Spleen (tissue), 13 donors: ENCODE measurements around the gene GABRG3. TPM values are rescaled to one million over a fixed set of nuclear protein-coding genes. Genes with fewer than 3 reads are reported as not detected.
A peak's percentile ranks its signal among the peaks of the same experiment; 100 is the strongest.

Experiments used
- DNase-seq: peaks from one replicate; pipeline ENCODE4 v3.0.0-alpha.2; 2020
- H3K27ac ChIP-seq, 8 donors: fragments of 200-600 bp; sonication (generic) in 7 of 8; 1 replicate in 4 of 8; 2 replicates in 4 of 8; pipeline versions ENCODE4 v1.5.0 to v1.8.0; 2016 to 2021; ENCODE audit warnings: inconsistent platforms in 4 of 8, mild to moderate bottlenecking in 4 of 8, moderate library complexity in 1 of 8
- H3K27me3 ChIP-seq, 7 donors: fragments of 200-600 bp; sonication (generic) in 6 of 7; replicated peaks in 1 of 7; 1 replicate in 4 of 7; 2 replicates in 3 of 7; pipeline versions ENCODE4 v1.5.0 to v1.8.0; 2016 to 2021; ENCODE audit warnings: inconsistent platforms in 3 of 7, mild to moderate bottlenecking in 1 of 7
- H3K36me3 ChIP-seq, 6 donors: fragments of 200-600 bp; sonication (generic) in 5 of 6; 1 replicate in 4 of 6; 2 replicates in 2 of 6; pipeline versions ENCODE4 v1.5.0 to v1.8.0; 2016 to 2021; ENCODE audit warnings: inconsistent platforms in 2 of 6
- H3K4me1 ChIP-seq, 6 donors: fragments of 200-600 bp; sonication (generic) in 5 of 6; 1 replicate in 3 of 6; 2 replicates in 3 of 6; pipeline versions ENCODE4 v1.5.0 to v1.8.0; 2016 to 2021; ENCODE audit warnings: inconsistent platforms in 3 of 6
- H3K4me3 ChIP-seq, 8 donors: fragments of 200-600 bp; sonication (generic) in 7 of 8; 1 replicate in 4 of 8; 2 replicates in 4 of 8; pipeline versions ENCODE4 v1.5.0 to v1.8.0; 2016 to 2021; ENCODE audit warnings: inconsistent platforms in 4 of 8, mild to moderate bottlenecking in 4 of 8, moderate library complexity in 2 of 8
- H3K9me3 ChIP-seq, 8 donors: fragments of 200-600 bp; sonication (generic) in 7 of 8; 1 replicate in 4 of 8; 2 replicates in 4 of 8; pipeline versions ENCODE4 v1.5.0 to v1.8.0; 2016 to 2021; ENCODE audit warnings: inconsistent platforms in 4 of 8
- POLR2A ChIP-seq, 3 donors: fragments of 450-650 bp; IDR thresholded peaks; one replicate each; pipeline ENCODE4 v1.5.1; 2017; ENCODE audit warnings: antibody characterized with exemption in 3 of 3, mild to moderate bottlenecking in 1 of 3
- POLR2AphosphoS5 ChIP-seq, 3 donors: sonication (generic); formaldehyde crosslinking; IDR thresholded peaks; one replicate each; pipeline ENCODE4 v1.5.1; 2017; ENCODE audit warnings: antibody characterized with exemption in 3 of 3
- WGBS, 5 donors: extraction: QIAGEN DNeasy Blood & Tissue Kit in 3 of 5; methylation state at CpG; one replicate each; pipeline versions ENCODE4 v1.1.5 to v1.1.7; 2013 to 2018; 5-methylcytosine and 5-hydroxymethylcytosine counted together
- intact Hi-C: fragments of 100-400 bp; cut with DNase I; formaldehyde crosslinking; loops from one replicate; pipeline ENCODE4 v1.15.0; 2023; ENCODE audit warnings: low total_unique reads
- long read RNA-seq, 2 donors: transcript quantifications; one replicate each; lab custom pipeline, GENCODE V29; 2026
- polyA plus RNA-seq, 3 donors: library from polyadenylated mRNA; stranded (reverse); fragments of 200-250 nt; gene quantifications; one replicate each; pipeline ENCODE4 v1.2.1, GENCODE V29; 2013
- total RNA-seq, 7 donors: library from RNA; depleted of rRNA in 3 of 7; stranded (reverse); fragments of >200 nt in 3 of 7; fragmentation: NEBNext Ultra II Directional in 4 of 7; extraction: Animal tissue kit (Norgen Biotek cat#: 25700) in 4 of 7; gene quantifications; one replicate each; pipeline versions ENCODE4 v1.1.0 to v1.2.1, GENCODE V29; 2016 to 2021
- TF ChIP-seq, protein P1 (sequence below), 11 experiments: fragments of 200-600 bp in 7 of 11; fragments of 450-650 bp in 4 of 11; sonication (generic) in 4 of 11; IDR thresholded peaks in 8 of 11; conservative IDR thresholded peaks in 3 of 11; 1 replicate in 7 of 11; 2 replicates in 4 of 11; pipeline versions ENCODE4 v1.4.0 to v1.8.0; 2016 to 2021; ENCODE audit warnings: antibody characterized with exemption in 11 of 11, inconsistent platforms in 4 of 11, mild to moderate bottlenecking in 1 of 11
- donor health status: healthy with polysubstance abuse.
- donor health status: DM: no; HTN: no; CAD: no; lungs with moderate emphysema.
- donor health status: DM: no; HTN: no; CAD: no.
- donor health status: Bipolar disorder and iron deficiency.
- donor health status: healthy.
- donor health status: DM: no; HTN: no; CAD: no.
- donor health status: DM: yes; HTN: yes; CAD: no.

Gene GABRG3
- total RNA-seq = 10 to 100 TPM in 1 of 7 donors, 1 to 10 TPM in 5, under 1 TPM in 1; 0.56 to 19.6 (median 1.9) TPM
- under 1 TPM; 0.14 to 0.22 (median 0.17) TPM for polyA plus RNA-seq
- long read RNA-seq, donor 1, partial matches to known transcripts = 0 of 1 reads
- long read RNA-seq, donor 1, other reads (novel, unspliced or antisense) = 0 of 1 reads
- long read RNA-seq, donor 2 = 0 reads

DNA sequence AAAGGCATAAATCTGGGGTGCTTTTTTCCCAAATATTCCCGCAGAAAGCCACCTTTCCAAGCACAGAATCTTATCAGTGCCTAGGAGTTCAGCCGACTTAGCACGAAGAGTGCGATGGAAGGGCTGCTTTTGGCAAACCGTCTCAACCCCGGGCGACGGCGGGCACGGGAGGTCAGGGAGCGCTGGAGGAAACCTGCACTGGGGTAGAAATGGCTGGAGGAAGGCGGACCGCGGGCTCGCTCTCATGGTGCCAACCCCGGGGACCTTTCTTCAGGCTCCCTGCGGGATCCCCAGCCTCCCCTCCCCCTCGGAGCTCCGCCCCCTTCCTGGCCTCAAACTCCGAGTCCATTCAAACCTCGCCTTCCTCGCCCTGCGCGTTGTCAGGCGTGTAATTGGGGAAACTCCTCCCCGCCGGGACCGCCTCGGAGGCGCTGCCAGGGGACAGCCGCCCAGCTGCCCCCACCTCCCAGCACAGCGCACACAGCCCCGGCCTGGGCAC, at the start of gene GABRG3:
TSS of gene GABRG3 (plus strand) at position 470 of the 499 bp plus-strand sequence.
- 3 to 15% (median 6%) methylated on average over 20 to 33 of the region's 33 CpGs for WGBS, 5 donors

DNA sequence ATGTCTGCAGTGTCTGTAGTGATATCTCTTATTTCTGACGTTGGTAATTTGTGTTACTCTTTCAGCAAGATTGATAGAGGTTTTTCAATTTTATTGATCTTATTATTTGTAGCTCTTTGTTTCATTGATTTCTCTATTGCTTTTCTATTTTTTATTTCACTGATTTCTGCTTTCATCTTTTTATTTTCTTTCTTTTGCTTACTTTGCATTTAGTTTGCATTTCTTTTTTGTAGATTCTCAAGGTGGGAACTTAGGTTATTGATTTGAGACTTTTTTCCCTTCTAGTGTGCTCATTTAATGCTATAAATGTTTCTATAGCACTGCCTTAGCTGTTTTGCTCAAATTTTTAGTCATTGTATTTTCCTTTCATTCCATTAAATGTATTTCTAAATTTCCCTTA, 49.5 kb upstream of the GABRG3 start:
- no peak for DNase-seq
- H3K9me3 ChIP-seq = peaks cover 0 to 55% (median 52%) of the 10 kb centered on the region in 8 donors
- 46 to 79% (median 58%) methylated on average over 1 of the region's 1 CpG for WGBS, 5 donors
- intact Hi-C loops = no loop called here
- TF ChIP-seq, protein P1, sequence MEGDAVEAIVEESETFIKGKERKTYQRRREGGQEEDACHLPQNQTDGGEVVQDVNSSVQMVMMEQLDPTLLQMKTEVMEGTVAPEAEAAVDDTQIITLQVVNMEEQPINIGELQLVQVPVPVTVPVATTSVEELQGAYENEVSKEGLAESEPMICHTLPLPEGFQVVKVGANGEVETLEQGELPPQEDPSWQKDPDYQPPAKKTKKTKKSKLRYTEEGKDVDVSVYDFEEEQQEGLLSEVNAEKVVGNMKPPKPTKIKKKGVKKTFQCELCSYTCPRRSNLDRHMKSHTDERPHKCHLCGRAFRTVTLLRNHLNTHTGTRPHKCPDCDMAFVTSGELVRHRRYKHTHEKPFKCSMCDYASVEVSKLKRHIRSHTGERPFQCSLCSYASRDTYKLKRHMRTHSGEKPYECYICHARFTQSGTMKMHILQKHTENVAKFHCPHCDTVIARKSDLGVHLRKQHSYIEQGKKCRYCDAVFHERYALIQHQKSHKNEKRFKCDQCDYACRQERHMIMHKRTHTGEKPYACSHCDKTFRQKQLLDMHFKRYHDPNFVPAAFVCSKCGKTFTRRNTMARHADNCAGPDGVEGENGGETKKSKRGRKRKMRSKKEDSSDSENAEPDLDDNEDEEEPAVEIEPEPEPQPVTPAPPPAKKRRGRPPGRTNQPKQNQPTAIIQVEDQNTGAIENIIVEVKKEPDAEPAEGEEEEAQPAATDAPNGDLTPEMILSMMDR (IDR thresholded peaks at IDR 0.05 in 8 of 11, conservative IDR thresholded peaks at IDR 0.05 in 3 of 11) = no peak
- TF ChIP-seq POLR2A (IDR thresholded peaks at IDR 0.05) = no peak
- no peak for TF ChIP-seq POLR2AphosphoS5 (IDR thresholded peaks at IDR 0.05)
- no peaks in the 10 kb centered on the region for H3K36me3 ChIP-seq
- no peaks in the 10 kb centered on the region for H3K4me1 ChIP-seq
- no peak overlapping the region for H3K4me3 ChIP-seq
- H3K27me3 ChIP-seq = no peaks in the 10 kb centered on the region
- H3K27ac ChIP-seq = no peak overlapping the region

More for the DNA sequence above, at the start of gene GABRG3:
- no peak for DNase-seq
- Histone ChIP-seq H3K27me3 (peaks cover 0 to 73% (median 18%) of the 10 kb centered on the region in 7 donors), H3K27ac (peak within 1 kb of the TSS in 2 of 8 donors; percentile 36 to 51), H3K4me3 (peak within 1 kb of the TSS; percentile 4 to 63 (median 26)), H3K4me1 (peaks cover 0 to 5% (median 0%) of the 10 kb centered on the region in 6 donors), H3K9me3 (peaks cover 0 to 13% (median 0%) of the 10 kb centered on the region in 8 donors), H3K36me3 (no peaks in the 10 kb centered on the region)
- intact Hi-C loops = no loop called here
- TF ChIP-seq, protein P1 (IDR thresholded peaks at IDR 0.05 in 8 of 11, conservative IDR thresholded peaks at IDR 0.05 in 3 of 11) = no peak
- TF ChIP-seq POLR2A (IDR thresholded peaks at IDR 0.05) (no peak), POLR2AphosphoS5 (IDR thresholded peaks at IDR 0.05) (peak in 1 of 3 donors; percentile 65)

DNA sequence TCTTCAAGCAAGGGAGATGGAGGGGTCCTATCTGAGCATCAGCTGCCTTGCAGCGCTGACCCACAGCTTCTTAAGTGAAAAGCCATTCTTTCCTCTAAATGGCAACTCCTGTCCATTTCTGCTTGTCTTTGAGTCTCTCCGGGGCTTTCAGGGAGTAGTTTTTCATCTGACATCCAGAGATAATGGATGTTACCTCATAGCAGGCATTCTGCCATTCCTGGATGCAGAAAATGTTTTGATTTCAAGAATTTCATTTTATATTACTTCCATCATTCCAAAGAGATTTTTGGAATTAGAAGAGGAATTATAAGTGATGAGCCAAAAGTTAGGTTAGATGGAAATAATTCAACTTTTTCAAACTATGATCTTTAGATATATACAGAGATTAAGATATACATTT, 44.9 kb upstream of the GABRG3 start:
- no peak for DNase-seq
- no peaks in the 10 kb centered on the region for H3K4me1 ChIP-seq
- intact Hi-C loops = no loop called here
- peaks cover 0 to 5% (median 0%) of the 10 kb centered on the region in 7 donors for H3K27me3 ChIP-seq
- H3K4me3 ChIP-seq = no peak overlapping the region
- WGBS, 5 donors = 78 to 88% (median 80%) methylated on average over 2 of the region's 2 CpGs
- peaks cover 0 to 11% (median 7%) of the 10 kb centered on the region in 8 donors for H3K9me3 ChIP-seq
- H3K27ac ChIP-seq = no peak overlapping the region
- H3K36me3 ChIP-seq = no peaks in the 10 kb centered on the region
- TF ChIP-seq, protein P1 (IDR thresholded peaks at IDR 0.05 in 8 of 11, conservative IDR thresholded peaks at IDR 0.05 in 3 of 11) = no peak
- TF ChIP-seq POLR2A (IDR thresholded peaks at IDR 0.05) (no peak), POLR2AphosphoS5 (IDR thresholded peaks at IDR 0.05) (no peak)

DNA sequence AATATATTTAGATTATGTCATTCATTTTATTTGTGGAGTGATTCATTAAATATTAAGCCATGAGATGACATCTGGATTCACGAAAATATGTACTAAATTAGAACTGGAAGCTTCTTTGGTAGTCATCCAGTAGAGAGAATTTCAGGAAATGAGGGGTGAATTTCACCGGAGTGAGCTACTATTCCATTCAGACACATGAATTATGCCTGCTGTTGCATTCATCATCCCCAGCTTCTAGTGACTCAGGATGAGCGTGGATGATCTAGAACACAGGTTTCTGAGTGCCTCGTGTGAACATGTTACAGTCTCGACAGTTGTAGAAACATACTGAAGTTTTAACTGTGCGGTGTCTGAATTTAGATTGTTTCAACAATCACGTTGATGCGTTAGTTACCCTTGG, 42.9 kb upstream of the GABRG3 start:
- intact Hi-C loops = no loop called here
- 76 to 85% (median 80%) methylated on average over 8 of the region's 8 CpGs for WGBS, 5 donors
- H3K36me3 ChIP-seq = no peaks in the 10 kb centered on the region
- no peak overlapping the region for H3K4me3 ChIP-seq
- peaks cover 0 to 9% (median 0%) of the 10 kb centered on the region in 8 donors for H3K9me3 ChIP-seq
- no peak for TF ChIP-seq POLR2A (IDR thresholded peaks at IDR 0.05)
- TF ChIP-seq, protein P1 (IDR thresholded peaks at IDR 0.05 in 8 of 11, conservative IDR thresholded peaks at IDR 0.05 in 3 of 11) = no peak
- TF ChIP-seq POLR2AphosphoS5 (IDR thresholded peaks at IDR 0.05) = no peak
- DNase-seq = no peak
- peaks cover 0 to 5% (median 0%) of the 10 kb centered on the region in 7 donors for H3K27me3 ChIP-seq
- H3K4me1 ChIP-seq = no peaks in the 10 kb centered on the region
- H3K27ac ChIP-seq = no peak overlapping the region
